GM23248 (cell line): ENCODE results near the gene SLIT3.

ENCODE experiments used
- EZH2 ChIP-seq: fragments of 200-600 bp; sonication (generic); IDR thresholded peaks from 2 replicates; pipeline ENCODE4 v1.6.1; 2018; ENCODE audit warnings: antibody characterized with exemption, mild to moderate bottlenecking; ENCODE audit not compliant: insufficient read depth, poor library complexity, severe bottlenecking
- EZH2phosphoT487 ChIP-seq: fragments of 200-600 bp; sonication (generic); IDR thresholded peaks from 2 replicates; pipeline ENCODE4 v1.6.1; 2018; ENCODE audit warnings: antibody characterized with exemption, moderate library complexity, mild to moderate bottlenecking, low read depth; ENCODE audit not compliant: insufficient read depth

DNA sequence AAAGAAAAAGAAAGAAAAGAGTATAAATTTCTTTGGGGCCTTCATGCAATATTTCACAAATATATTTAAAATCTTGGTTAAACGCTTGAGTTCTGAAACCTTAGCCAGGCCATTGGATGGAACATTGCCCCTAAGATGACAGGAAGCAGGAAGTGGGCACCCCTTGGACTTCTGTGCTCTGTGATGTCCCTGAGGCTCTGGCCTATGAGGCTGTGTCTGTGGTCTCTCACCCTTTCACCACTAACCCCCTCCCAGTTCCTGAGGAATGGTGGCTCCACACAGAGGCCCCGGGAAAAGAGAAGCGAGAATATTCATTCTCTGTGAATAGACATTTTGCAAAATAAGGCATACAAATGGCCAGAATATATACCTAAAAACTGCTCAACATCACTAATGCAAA lies 401.3 kb downstream of the SLIT3 start:
- no peak for TF ChIP-seq EZH2
- no peak for TF ChIP-seq EZH2phosphoT487
